Fibroblast of lung (primary cell): ENCODE data around the gene GCG. TPM values are rescaled to one million over a fixed set of nuclear protein-coding genes. Genes with fewer than 3 reads are reported as not detected.

Source experiments
- DNase-seq, 2 donors: peaks; one replicate each; pipeline versions ENCODE4 v3.0.0 to v3.0.0-alpha.2; 2010; ENCODE audit warnings: low read depth in 2 of 2
- H2AFZ ChIP-seq: 2 replicates; pipeline ENCODE4 v1.5.1; 2012; ENCODE audit warnings: low read length, control low read depth, inconsistent platforms
- H3K27ac ChIP-seq: 2 replicates; pipeline ENCODE4 v1.5.1; 2011; ENCODE audit warnings: low read length, control low read depth; ENCODE audit not compliant: insufficient read depth
- H3K27me3 ChIP-seq: 2 replicates; pipeline ENCODE4 v1.5.1; 2011; ENCODE audit warnings: mild to moderate bottlenecking, low read length; ENCODE audit not compliant: control insufficient read depth, insufficient read depth
- H3K36me3 ChIP-seq: 2 replicates; pipeline ENCODE4 v1.5.1; 2011; ENCODE audit warnings: low read length; ENCODE audit not compliant: control insufficient read depth, insufficient read depth
- H3K4me1 ChIP-seq: 2 replicates; pipeline ENCODE4 v1.5.1; 2011; ENCODE audit warnings: low read length; ENCODE audit not compliant: control insufficient read depth, insufficient read depth; ENCODE audit errors: extremely low read depth
- H3K4me2 ChIP-seq: 2 replicates; pipeline ENCODE4 v1.5.1; 2011; ENCODE audit warnings: low read length, control low read depth; ENCODE audit not compliant: insufficient read depth; ENCODE audit errors: extremely low read depth
- H3K4me3 ChIP-seq, 4 experiments: fragments of 200-600 bp in 1 of 4; sonication (generic) in 1 of 4; replicated peaks in 1 of 4; 2 replicates each; pipeline ENCODE4 v1.5.1; 2011 to 2016; ENCODE audit warnings: low read length in 4 of 4, low read depth in 3 of 4, mild to moderate bottlenecking in 3 of 4, control low read depth in 2 of 4, inconsistent platforms in 1 of 4, mixed read lengths in 1 of 4; ENCODE audit not compliant: insufficient read depth in 1 of 4; ENCODE audit errors: control extremely low read depth in 1 of 4
- H3K79me2 ChIP-seq: 2 replicates; pipeline ENCODE4 v1.5.1; 2012; ENCODE audit warnings: mild to moderate bottlenecking, low read length, inconsistent platforms; ENCODE audit not compliant: control insufficient read depth, insufficient read depth
- H3K9ac ChIP-seq: 2 replicates; pipeline ENCODE4 v1.5.1; 2011; ENCODE audit warnings: mild to moderate bottlenecking, low read length, control low read depth; ENCODE audit not compliant: insufficient read depth
- H3K9me3 ChIP-seq: 2 replicates; pipeline ENCODE4 v1.5.1; 2012; ENCODE audit warnings: low read depth, low read length; ENCODE audit not compliant: control insufficient read depth, insufficient read depth
- H4K20me1 ChIP-seq: 2 replicates; pipeline ENCODE4 v1.5.1; 2011; ENCODE audit warnings: low read length; ENCODE audit not compliant: control insufficient read depth, insufficient read depth; ENCODE audit errors: extremely low read depth
- EZH2 ChIP-seq: IDR thresholded peaks from 2 replicates; pipeline ENCODE4 v1.5.1; 2012; ENCODE audit warnings: low read length, control low read depth, mild to moderate bottlenecking; ENCODE audit errors: missing control alignments
- polyA plus RNA-seq, 2 donors: library from polyadenylated mRNA; depleted of rRNA in 1 of 2; stranded (reverse) in 1 of 2; unstranded in 1 of 2; fragments of >200 nt; gene quantifications; 2 replicates each; pipeline ENCODE4 v1.2.1, GENCODE V29; 2011 to 2012; ENCODE audit warnings: missing spikeins in 1 of 2
- total RNA-seq: library from RNA; depleted of rRNA; stranded (reverse); fragments of >200 nt; gene quantifications from 2 replicates; pipeline ENCODE4 v1.2.1, GENCODE V29; 2014
- TF ChIP-seq, protein P1 (sequence below), 2 donors: IDR thresholded peaks in 1 of 2; conservative IDR thresholded peaks in 1 of 2; 1 replicate in 1 of 2; 2 replicates in 1 of 2; pipeline ENCODE4 v1.5.1; 2011 to 2012; ENCODE audit warnings: low read length in 2 of 2, control low read depth in 1 of 2, inconsistent platforms in 1 of 2, low read depth in 1 of 2, mild to moderate bottlenecking in 1 of 2

GCG gene
- total and polyA plus RNA-seq, 2 donors (not counting 1 experiment from before 2014, with no cell fraction given): not detected

DNA sequence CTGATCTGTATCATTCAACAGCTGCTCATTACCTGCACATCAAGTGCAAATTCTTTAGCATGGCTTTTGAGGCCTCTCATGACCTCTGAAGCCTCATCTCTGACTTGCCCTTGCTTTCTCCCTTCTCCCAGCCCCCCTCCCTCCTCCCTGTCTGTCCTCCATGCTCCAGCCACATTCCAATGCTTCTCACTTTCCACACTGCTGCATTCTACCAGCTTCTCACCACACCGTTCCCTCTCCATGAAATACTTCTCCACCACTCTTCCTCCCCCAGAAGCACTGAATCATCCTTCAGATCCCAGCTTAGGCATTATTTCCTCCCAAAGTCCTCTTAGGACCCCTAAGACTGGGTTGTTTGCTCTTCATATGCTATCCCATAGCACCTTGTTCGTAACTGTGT lies 26.9 kb downstream of the GCG start:
- H4K20me1 ChIP-seq: no peaks in the 10 kb centered on the region
- no peak overlapping the region for H3K9ac ChIP-seq
- no peak overlapping the region for H3K4me2 ChIP-seq
- no peak overlapping the region for H2AFZ ChIP-seq
- H3K27me3 ChIP-seq: no peaks in the 10 kb centered on the region
- H3K4me3 ChIP-seq: no peak overlapping the region
- no peaks in the 10 kb centered on the region for H3K79me2 ChIP-seq
- TF ChIP-seq, protein P1, sequence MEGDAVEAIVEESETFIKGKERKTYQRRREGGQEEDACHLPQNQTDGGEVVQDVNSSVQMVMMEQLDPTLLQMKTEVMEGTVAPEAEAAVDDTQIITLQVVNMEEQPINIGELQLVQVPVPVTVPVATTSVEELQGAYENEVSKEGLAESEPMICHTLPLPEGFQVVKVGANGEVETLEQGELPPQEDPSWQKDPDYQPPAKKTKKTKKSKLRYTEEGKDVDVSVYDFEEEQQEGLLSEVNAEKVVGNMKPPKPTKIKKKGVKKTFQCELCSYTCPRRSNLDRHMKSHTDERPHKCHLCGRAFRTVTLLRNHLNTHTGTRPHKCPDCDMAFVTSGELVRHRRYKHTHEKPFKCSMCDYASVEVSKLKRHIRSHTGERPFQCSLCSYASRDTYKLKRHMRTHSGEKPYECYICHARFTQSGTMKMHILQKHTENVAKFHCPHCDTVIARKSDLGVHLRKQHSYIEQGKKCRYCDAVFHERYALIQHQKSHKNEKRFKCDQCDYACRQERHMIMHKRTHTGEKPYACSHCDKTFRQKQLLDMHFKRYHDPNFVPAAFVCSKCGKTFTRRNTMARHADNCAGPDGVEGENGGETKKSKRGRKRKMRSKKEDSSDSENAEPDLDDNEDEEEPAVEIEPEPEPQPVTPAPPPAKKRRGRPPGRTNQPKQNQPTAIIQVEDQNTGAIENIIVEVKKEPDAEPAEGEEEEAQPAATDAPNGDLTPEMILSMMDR (conservative IDR thresholded peaks at IDR 0.05 in 1 of 2, IDR thresholded peaks at IDR 0.05 in 1 of 2; ENCODE audit: low read depth in 1 of 2, low read length in 2 of 2): no peak
- TF ChIP-seq EZH2: no peak
- no peak overlapping the region for H3K27ac ChIP-seq
- H3K36me3 ChIP-seq: no peaks in the 10 kb centered on the region
- no peaks in the 10 kb centered on the region for H3K4me1 ChIP-seq
- DNase-seq: peak in 1 of 2 donors; percentile 71
- H3K9me3 ChIP-seq: no peaks in the 10 kb centered on the region

DNA sequence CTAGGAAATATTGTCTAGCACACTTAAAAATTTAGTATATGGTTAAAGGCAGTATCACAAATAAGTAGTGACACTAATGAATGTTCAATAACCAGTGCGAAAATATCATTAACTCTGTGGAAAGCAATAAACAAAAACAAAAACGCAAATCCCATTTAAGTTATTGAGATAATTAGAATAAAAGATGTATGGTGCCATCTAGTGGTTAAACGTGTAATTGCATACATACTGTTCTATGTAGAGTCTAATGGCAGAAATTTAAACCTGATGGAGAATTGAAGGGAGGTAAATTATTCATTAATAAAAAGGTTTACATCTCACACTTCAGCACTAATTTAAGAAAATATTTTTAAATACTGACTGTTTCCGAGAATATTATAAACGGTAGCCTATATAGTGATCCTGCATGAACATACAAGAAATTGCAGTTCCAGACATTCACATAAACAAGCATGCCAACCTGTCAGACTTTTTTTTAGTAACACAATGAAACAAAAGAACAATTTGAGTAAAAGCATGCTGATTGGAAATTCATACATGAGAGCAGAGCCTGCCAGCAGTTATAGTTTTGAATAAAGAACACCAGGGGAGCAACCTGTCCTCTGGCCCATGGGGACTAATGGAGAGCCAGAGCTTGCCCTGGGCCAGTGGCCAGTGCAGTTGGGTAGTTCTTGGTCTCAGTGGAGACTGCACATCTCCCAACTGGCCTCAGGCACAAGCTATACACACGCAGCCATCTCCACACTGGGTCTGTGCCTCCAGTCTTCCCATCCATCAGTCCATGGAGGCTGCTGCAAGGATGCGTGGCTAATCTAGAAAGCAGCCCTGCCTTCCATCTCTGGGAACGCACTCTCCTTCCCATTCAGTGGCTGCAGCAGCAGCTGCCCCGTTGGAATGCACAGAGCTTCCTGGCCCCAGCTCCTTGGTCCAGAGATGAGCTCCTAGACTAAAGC lies 28.0 kb downstream of the GCG start:
- no peaks in the 10 kb centered on the region for H3K27me3 ChIP-seq
- H4K20me1 ChIP-seq: no peaks in the 10 kb centered on the region
- peak; percentile 29 to 77 for DNase-seq
- H3K9ac ChIP-seq: no peak overlapping the region
- no peak overlapping the region for H3K4me3 ChIP-seq
- H3K79me2 ChIP-seq: no peaks in the 10 kb centered on the region
- H3K4me2 ChIP-seq: no peak overlapping the region
- H3K4me1 ChIP-seq: no peaks in the 10 kb centered on the region
- no peaks in the 10 kb centered on the region for H3K36me3 ChIP-seq
- no peak for TF ChIP-seq EZH2
- TF ChIP-seq, protein P1 (conservative IDR thresholded peaks at IDR 0.05 in 1 of 2, IDR thresholded peaks at IDR 0.05 in 1 of 2; ENCODE audit: low read depth in 1 of 2, low read length in 2 of 2): peak in 1 of 2 donors; percentile 46
- no peak overlapping the region for H3K27ac ChIP-seq
- H3K9me3 ChIP-seq: no peaks in the 10 kb centered on the region
- no peak overlapping the region for H2AFZ ChIP-seq

DNA sequence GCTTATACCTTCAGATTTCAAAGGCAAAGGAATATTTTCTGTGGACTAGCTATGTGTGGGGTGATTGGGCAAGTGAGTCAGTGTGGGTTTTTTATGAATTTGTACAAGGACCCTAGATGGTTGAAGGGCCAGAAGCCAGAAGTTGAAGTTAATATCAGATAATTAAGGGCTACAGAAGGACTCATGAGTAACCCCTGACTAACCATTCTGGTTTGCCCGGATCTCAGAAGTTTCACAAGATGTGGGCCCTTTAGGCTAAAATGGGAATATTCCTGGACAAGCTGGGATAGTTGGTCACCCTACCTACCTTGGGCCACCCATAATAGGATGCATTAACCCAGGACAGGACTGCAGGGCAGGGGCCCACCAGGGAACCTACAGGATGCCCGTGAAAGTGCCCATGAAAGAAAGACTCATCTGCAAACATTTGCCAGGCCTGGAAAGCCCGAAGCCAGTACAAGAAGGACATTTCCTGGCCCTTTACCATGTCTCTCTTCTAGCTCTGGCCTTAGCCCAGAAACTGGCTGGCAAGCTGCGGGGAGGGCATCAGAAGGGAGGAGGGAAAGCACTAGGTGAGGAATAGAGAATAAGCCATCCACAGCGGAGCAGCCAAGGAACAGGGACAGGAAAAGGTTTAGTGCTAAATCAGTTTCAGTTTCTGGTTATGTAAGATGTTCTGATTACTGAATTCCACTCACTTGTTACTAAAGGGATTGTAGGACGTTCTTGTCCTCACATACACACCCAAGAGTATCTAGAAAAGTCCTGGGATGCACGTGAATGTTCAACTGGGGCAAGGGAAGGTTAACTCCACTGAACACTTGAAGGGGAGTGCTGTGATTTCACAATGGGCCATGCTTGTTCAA lies 33.6 kb downstream of the GCG start:
- Histone ChIP-seq H4K20me1 (no peaks in the 10 kb centered on the region), H2AFZ (no peak overlapping the region), H3K4me2 (peak overlapping the region; percentile 2), H3K27me3 (no peaks in the 10 kb centered on the region), H3K4me3 (no peak overlapping the region), H3K79me2 (no peaks in the 10 kb centered on the region), H3K27ac (peak overlapping the region; percentile 11), H3K4me1 (peaks cover 4% of the 10 kb centered on the region), H3K9ac (no peak overlapping the region), H3K36me3 (no peaks in the 10 kb centered on the region), H3K9me3 (no peaks in the 10 kb centered on the region)
- DNase-seq: peak; percentile 35 to 85
- TF ChIP-seq, protein P1 (conservative IDR thresholded peaks at IDR 0.05 in 1 of 2, IDR thresholded peaks at IDR 0.05 in 1 of 2; ENCODE audit: low read depth in 1 of 2, low read length in 2 of 2): no peak
- no peak for TF ChIP-seq EZH2
